Subcutaneous adipose tissue (tissue), 4 donors: ENCODE measurements around the gene SSBP4. TPM values are rescaled to one million over a fixed set of nuclear protein-coding genes. Genes with fewer than 3 reads are reported as not detected.

Source experiments
- total RNA-seq, 4 donors: library from RNA; depleted of rRNA; stranded (reverse); fragments of >200 nt; gene quantifications; one replicate each; pipeline ENCODE4 v1.1.0, GENCODE V29; 2016
- TF ChIP-seq, protein P1 (sequence below): fragments of 450-650 bp; IDR thresholded peaks from one replicate; pipeline ENCODE4 v1.5.1; 2016; ENCODE audit warnings: low read depth, mild to moderate bottlenecking, control low read depth, antibody characterized with exemption, moderate library complexity

The SSBP4 gene
- total RNA-seq, 4 donors from 2014 or later, result 19.8 to 32.0 (median 23.1) TPM

DNA sequence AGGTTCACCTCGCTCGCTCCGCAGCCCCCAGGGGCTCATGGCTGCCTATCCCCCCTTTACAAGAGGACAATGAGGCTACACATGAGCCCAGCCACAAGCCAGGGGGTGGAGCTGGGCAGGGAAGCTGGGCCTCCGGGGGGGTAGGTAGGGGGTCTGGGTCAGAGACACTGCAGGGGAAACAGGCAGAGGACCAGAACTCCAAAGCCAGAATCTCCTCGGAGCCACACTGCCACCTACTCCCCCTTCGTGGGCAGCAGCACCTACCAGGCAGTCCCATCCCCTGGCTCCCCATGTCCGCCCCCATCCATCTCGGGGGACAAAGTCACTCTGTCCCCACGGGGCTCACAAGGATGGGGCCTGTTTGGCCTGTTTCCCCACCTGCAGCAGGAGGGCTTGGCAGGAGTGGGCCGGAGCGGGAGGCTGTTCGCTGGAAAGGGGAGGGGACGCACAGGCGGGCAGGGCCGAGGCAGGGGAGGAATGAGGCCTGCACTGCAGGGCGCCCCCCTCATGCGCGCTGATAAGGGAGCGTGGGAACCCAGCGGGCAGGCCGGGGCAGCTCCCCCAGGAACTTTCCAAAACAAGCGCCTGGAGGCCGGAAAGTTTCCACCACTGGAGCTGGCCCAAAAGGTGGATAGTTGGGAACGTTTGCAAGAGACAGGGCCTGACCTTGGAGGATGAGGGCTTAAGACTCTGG is 19.3 kb downstream of the SSBP4 start:
- TF ChIP-seq, protein P1, sequence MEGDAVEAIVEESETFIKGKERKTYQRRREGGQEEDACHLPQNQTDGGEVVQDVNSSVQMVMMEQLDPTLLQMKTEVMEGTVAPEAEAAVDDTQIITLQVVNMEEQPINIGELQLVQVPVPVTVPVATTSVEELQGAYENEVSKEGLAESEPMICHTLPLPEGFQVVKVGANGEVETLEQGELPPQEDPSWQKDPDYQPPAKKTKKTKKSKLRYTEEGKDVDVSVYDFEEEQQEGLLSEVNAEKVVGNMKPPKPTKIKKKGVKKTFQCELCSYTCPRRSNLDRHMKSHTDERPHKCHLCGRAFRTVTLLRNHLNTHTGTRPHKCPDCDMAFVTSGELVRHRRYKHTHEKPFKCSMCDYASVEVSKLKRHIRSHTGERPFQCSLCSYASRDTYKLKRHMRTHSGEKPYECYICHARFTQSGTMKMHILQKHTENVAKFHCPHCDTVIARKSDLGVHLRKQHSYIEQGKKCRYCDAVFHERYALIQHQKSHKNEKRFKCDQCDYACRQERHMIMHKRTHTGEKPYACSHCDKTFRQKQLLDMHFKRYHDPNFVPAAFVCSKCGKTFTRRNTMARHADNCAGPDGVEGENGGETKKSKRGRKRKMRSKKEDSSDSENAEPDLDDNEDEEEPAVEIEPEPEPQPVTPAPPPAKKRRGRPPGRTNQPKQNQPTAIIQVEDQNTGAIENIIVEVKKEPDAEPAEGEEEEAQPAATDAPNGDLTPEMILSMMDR, result no peak

DNA sequence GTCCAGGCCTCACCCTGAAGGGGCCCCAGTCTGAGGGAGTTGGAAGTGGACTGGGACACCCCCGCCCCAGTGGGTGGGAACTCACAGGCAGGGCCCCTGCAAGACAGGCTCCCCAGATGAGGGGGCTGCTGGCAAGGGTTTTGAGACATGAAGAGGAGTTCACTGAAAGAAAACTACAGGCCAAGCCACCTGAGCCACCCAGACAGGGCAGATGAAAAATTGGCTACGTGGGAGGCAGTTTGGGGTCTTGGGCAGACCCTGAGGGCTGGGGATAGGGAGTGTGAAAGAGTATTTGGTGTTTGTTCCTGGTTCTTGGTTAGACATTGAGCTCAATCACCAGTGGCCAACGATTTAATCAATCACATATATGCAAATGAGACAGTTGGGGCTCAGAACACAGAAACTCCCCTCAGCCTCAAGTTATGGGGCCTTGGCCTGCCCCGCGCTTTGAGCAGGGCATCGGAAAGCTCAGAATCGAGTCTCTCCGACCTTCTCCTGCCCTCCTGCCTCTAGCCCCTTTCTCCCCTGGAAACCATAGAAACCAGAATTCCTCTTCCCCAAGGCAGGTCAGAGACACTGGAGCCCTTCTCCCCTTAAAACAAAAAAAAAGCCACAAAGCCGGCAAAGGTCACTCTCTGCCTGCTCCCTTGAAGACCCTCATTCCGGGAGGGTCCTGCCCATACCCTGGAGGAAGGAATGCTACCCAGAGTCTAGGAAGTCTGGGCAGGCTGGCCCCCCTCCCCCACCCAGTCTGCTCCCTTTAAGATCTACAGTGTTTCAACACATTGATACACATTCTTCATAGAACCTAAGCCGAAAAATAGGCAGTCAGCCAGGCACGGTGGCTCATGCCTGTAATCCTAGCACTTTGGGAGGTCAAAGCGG is 20.1 kb downstream of the SSBP4 start:
- TF ChIP-seq, protein P1, result no peak

DNA sequence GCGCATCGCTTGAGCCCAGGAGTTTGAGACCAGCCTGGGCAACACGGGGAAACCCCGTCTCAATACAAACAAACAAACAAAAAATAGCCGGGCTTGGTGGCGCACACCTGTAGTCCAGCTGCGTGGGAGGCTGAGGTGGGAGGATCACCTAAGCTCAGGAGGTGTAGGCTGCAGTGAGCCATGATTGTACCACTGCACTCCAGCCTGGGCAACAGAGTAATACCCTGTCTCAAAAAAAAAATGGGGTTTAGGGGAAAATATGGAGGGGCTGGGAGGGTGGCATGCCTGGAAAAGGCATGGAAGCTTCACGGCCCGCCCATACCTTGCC is 20.7 kb downstream of the SSBP4 start:
- TF ChIP-seq, protein P1, result no peak

DNA sequence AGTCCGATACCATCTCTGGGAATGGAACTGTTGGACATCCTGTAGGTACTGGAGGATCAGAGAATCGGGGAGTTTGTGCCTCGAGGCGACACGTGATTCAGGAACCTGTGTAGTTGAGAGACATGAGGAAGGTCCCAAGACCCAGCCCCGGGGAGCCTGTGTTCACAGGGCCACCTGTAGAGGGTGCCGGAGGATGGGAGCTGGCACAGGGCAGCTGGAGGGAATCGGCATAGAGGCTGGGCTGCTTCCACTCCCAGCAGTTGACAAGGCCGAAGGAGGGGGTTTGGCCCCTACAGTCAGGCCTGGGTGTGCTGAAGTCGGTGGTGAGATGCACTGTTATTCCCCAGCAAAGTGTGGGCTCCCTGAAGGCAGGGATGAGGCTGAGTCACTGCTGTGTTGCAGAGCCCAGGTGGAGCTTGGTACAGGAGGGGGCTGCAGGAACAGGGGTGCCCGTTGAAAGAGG is 21.2 kb downstream of the SSBP4 start:
- TF ChIP-seq, protein P1, result no peak

DNA sequence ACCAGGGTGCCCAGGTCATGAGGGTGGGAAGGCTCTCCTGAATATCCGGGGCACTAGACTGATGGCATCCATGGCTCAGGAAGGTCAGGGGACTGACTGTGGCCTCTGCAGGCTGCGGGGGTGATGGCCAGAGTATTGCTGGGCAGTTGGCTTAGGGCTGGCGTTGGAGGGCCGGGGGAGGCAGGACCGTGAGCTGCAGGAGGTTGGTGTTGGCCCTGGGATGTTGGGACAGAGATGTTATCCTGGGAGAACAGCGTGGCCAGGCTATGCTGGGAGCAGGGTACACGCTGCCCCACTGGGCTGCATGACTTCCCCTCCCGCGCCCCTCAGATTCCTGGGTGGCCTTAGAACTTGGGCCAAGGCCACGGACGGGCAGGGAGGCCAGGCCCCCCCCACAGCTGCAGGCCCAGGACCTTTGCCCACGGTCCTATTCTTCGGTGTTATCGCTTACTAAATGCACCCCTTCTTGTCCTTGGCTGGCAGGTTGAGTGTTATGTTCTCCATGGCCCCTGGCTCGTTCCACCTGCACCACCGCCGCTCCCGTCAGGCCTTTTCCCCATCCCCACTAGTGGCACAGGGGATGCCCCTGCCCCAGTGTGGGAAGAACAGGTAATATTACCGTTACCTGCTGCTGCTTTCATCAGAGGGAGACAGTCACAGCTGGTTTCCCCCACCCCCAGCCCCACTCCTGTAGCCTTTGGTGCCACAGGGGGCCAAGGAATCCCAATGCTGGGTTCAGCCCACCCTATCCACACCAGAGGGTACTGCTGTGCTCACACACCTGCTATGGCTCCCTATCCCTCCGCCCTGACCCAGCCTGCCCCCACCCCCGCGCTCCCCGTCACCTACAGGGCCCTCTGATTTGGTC is 22.0 kb downstream of the SSBP4 start:
- TF ChIP-seq, protein P1, result no peak

DNA sequence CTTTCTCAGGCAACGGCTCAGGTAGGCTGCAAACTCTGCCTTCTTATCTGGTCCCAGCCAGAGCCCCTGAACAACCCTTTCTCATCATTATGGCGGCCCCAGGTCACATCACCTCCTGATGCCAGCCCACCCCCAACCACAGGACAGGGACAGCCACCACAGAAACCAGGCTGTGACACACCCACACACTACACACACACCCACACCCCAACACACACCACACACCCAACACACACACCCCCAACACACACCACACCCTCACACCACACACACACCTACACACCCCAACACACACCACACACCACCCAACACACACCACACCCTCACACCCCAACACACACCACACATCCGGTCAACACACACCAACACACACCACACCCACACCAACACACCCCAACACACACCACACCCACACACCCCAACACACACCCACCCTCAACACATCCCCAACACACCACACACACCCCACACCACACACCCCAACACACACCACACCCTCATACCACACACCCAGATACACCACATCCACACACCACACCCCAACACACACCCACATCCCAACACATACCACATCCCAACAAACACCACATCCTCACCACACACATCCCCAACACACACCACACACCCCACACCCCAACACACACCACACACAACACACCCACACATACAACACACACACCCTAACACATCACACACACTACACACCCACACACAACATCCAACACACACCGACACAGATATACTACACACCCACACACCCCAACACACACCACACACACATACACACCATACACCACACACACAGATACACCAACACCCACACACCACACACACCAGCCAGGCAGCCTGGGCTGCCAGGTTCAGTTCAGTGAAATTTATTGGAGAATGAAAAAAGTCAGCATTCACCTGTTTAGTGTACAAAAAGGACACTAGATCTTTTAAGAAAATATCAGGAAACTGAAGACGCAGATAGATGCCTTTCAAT is 22.9 kb downstream of the SSBP4 start:
- TF ChIP-seq, protein P1, result no peak
